ENCODE data around the gene RSAD2.

The RSAD2 gene

GRCh38 chr2:6908291-6908690 lies 30.7 kb downstream of the RSAD2 start:
- DNase-seq, result no peak

GRCh38 chr2:6909431-6910385 lies 32.1 kb downstream of the RSAD2 start:
- DNase-seq, result no peak

- no peak for DNase-seq
These were observed 34.1 kb downstream of the RSAD2 start for GRCh38 chr2:6911721-6912120.

GRCh38 chr2:6913415-6914157 lies 36.0 kb downstream of the RSAD2 start:
- DNase-seq, result no peak

- no peak for DNase-seq
These were observed 37.3 kb downstream of the RSAD2 start for GRCh38 chr2:6914828-6915227.

- DNase-seq, result no peak
These were observed 37.8 kb downstream of the RSAD2 start for GRCh38 chr2:6915399-6915798.

GRCh38 chr2:6916224-6916623 lies 38.6 kb downstream of the RSAD2 start:
- no peak for DNase-seq

- DNase-seq, result no peak
These were observed 39.1 kb downstream of the RSAD2 start for GRCh38 chr2:6916736-6917070.

GRCh38 chr2:6917071-6917760 lies 39.6 kb downstream of the RSAD2 start, which contains the start of gene RNF144A:
Gene RNF144A (plus strand): TSS chr2:6917412. CDS start chr2:6996927, 79,515 bp downstream.
- peak; percentile 93 for DNase-seq

GRCh38 chr2:6917761-6918421 lies 40.3 kb downstream of the RSAD2 start:
- DNase-seq, result no peak

GRCh38 chr2:6919901-6920742 lies 42.5 kb downstream of the RSAD2 start:
- DNase-seq, result no peak

GRCh38 chr2:6920743-6921064 lies 43.1 kb downstream of the RSAD2 start:
- DNase-seq, result no peak

GRCh38 chr2:6921321-6921922 lies 43.8 kb downstream of the RSAD2 start:
- no peak for DNase-seq

- no peak for DNase-seq
These were observed 44.7 kb downstream of the RSAD2 start for GRCh38 chr2:6922201-6922656.

- DNase-seq, result no peak
These were observed 45.7 kb downstream of the RSAD2 start for GRCh38 chr2:6923319-6923718.

GRCh38 chr2:6924101-6924923 lies 46.7 kb downstream of the RSAD2 start:
- no peak for DNase-seq

- no peak for DNase-seq
These were observed 47.4 kb downstream of the RSAD2 start for GRCh38 chr2:6924924-6925409.

GRCh38 chr2:6926071-6926732 lies 48.6 kb downstream of the RSAD2 start:
- no peak for DNase-seq

- DNase-seq, result no peak
These were observed 49.6 kb downstream of the RSAD2 start for GRCh38 chr2:6927186-6927585.

GRCh38 chr2:6927753-6928152 lies 50.2 kb downstream of the RSAD2 start:
- no peak for DNase-seq
